ENCODE results near the gene MFSD6.

GRCh38 chr2:190537765-190538164 lies 129.6 kb downstream of the MFSD6 start:
- TF ChIP-seq CTCF (IDR thresholded peaks at IDR 0.05) (no peak), EP300 (IDR thresholded peaks at IDR 0.05) (no peak)
